Left cardiac atrium (tissue), 4 donors: ENCODE results near the gene MUC16. TPM values are rescaled to one million over a fixed set of nuclear protein-coding genes. Genes with fewer than 3 reads are reported as not detected.

Source experiments
- ATAC-seq, 2 donors: fragments of 200-7000 bp; cut with Tn5 transposase; one replicate each; pipeline ENCODE4 v1.9.1; 2020; ENCODE audit warnings: mild to moderate bottlenecking in 2 of 2, moderate library complexity in 2 of 2
- DNase-seq: peaks from one replicate; pipeline ENCODE4 v3.0.0-alpha.2; 2020
- intact Hi-C, 2 donors: fragments of 100-400 bp; cut with DNase I; formaldehyde crosslinking; loops; one replicate each; pipeline versions ENCODE4 v1.14.1 to v1.15.1; 2022 to 2023
- total RNA-seq, 2 donors: library from RNA; stranded (reverse); fragmentation: NEBNext Ultra II Directional; extraction: Animal tissue kit (Norgen Biotek cat#: 25700); gene quantifications; one replicate each; pipeline ENCODE4 v1.2.1, GENCODE V29; 2021
- donor health status: DM: no; HTN: yes; CAD: no.
- donor health status: DM: no; HTN: yes; CAD: no; lungs with severe emphysema.
- donor health status: DM: yes; HTN: yes; CAD: no.
- donor health status: Dilated cardiomyopathy.

Gene MUC16
- total RNA-seq, 2 donors from 2014 or later, result 1.3 to 1.7 TPM

DNA sequence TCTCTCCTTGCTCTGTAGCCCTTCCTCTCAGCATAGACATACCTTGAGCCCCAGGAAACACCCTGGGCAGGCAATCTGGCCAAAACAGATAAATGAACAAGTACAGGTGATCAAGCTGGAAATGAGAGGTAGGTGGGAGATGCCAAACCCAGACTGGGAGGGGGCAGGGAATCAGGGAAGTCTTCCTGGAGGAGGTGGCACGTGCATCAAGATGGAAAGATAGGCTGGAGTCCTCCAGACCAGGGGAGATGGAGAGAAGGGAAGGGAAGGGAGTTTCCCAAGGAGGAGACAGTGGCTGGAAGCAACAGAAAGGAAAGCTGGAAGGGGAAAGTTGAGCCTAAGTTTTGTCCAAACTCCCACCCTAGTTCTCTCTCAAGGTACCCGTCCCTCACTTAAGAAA, 1.7 kb upstream of the MUC16 start:
- intact Hi-C loops, result no loop called here
- no peak for DNase-seq
- ATAC-seq, result no peak

DNA sequence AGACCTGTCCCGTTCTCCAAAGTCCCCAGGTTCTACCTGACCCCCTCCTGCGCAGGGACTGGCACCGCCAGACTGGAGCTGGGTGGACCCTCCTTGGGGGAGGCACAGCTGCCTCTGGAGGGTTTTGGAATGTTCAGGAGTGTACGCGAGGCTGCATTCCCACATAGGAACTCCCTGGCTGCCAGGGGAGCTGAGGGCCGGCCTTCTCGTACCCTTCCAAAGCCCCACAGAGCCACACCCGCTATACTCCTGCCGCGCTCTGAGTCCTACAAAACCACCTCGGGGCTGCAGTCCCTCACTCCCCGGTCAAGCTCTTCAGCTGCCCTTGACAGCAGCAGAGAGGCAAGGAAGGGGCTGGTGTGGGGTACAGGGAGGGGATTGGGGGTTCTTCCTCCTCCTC, 484 bp upstream of the MUC16 start:
- no peak for DNase-seq
- peak in 1 of 2 donors; percentile 58 for ATAC-seq
- intact Hi-C loops, result no loop called here

DNA sequence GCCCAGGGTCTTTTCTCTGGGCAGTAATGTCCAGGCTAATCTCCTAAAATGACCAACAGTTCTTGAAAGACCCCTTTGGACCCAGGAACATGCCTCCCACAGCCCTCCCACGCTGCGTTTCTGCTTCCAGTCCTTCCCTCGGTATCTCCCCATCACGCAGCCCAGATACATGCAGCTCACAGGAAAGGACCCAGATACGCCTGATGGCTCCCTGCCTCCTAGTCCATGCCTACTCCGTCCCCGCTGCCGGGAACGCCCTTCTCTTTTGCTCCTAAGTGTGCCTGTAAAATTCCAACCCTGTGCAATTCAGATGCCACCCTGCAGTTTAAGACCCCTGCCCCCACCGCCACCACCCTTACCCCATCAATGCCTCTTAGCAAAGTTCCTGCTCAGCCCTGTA, 778 bp downstream of the MUC16 start:
- ATAC-seq, result peak in 1 of 2 donors; percentile 53
- intact Hi-C loops, result no loop called here
- DNase-seq, result no peak

DNA sequence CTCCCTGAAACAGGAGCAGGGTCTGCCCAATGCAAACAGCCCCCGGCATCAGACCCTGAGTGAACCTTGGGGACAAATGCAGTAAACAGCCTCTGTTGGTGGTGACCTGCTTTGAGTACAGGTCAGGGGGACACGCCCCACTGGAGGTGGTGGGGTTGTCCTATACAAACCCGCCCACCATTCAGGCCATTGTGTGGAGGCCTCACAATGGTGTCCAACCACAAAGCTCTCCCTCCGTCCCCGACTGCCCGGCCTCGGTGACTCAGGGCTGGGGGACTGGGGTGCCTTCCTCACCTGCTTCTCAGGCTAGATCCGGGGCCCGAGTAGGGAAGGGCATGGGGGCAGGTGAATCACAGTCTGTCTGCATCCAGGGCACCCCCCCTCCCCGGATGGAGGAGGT, 1.5 kb downstream of the MUC16 start:
- DNase-seq (no peak), ATAC-seq (no peak)
- intact Hi-C loops, result no loop called here

DNA sequence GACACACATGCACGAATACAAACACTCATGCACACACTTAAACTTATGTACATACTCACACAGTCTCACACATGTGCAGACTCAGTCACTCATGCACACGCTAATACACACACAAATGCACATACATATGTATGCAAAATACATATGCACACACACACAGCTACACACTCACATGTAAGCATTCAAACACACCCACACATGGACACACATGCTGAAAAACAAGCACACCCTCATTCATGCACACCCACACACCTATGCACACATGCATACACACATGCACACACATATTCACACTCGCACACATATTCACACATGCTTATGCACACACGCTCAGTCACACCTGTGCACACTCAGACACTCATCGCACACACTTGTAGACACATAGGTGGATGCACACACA, 9.3 kb downstream of the MUC16 start:
- DNase-seq (no peak), ATAC-seq (no peak)
- intact Hi-C loops, result no loop called here

DNA sequence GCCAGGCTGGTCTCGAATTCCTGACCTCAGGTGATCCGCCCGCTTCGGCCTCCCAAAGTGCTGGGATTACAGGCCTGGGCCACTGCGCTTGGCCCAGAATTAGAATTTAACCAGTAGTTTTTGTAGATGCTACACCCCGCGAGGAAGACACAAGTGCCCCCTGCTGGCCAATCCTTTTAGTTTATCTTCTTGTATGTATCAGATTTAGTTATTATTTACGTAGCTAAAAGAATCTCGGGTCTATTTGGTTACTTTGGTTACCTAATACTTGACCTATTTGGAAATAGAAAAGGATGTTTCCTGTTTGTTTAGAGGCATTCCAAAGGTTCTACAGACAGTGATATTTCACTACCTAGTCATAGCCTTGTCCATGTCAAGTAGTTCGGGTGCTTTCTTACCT, 22.0 kb downstream of the MUC16 start:
- DNase-seq (no peak), ATAC-seq (no peak)
- intact Hi-C loops, result no loop called here

DNA sequence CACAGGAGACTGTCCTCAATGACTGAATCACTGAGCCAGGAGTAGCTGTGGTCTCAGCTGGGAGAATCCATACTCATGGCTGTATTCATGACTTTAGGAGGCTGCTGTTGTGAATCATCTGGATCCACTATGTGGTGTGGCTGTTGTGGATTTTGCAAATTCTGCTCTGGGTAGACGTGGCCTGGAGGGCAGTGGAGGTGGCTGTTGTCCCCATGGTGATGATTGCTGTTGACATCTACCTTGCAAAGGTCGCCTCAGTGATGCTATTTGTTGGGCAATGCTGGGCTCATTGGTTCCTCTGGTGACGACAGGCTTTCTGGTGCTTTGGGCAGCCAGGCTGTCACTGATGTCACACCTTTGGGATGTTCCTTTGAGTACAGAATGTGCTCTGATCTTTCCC, 23.9 kb downstream of the MUC16 start:
- no peak for DNase-seq
- intact Hi-C loops, result no loop called here
- ATAC-seq, result no peak

DNA sequence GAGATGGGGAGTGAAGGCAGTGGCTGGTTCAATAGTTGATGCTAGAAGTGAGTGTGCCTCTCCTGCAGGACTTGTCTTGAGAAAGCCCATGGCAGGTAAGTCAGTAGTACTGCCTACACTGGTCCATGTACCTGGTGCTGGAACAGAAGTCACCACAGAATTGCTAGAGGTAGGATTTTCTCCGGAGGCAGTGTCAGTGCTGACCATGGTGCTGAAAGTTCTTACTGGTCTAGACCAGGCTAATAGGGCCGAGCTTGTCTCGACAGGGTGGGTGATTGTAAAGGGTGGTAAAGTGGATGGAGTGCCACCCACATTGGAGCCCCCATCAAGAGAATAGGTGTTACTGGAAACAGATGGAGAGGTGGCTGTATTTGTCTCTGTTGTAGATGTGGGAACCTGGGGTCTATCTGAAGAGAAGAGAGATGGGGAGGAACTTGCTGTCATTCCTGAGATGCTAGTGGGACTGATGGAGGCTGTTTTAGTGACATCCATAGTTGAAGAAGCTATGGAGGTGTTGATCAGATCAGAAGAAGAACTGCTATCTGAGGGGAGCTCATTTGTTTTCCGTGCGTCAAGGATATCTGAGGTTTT, 36.6 kb downstream of the MUC16 start:
- intact Hi-C loops, result no loop called here
- DNase-seq, result no peak
- ATAC-seq, result no peak

DNA sequence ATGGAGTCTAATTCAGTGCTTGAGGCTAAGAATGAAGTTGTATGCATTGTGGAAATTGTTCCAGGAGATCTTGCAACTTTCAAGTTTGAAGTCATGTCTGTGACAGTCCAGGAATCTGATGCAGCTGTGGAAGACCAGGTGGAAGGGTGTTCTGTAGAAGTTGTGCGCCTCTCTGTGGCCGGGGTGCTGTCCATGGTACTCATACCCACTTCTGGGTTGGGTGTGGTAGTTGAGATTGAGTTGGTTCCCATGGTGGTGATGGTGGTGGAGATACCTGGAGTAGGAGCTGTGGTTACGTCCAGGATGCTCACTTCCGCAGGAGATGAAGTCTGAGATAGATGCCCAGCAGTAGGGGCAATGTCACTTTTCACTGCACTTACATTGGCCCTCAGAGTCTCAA, 44.3 kb downstream of the MUC16 start:
- no peak for ATAC-seq
- no peak for DNase-seq
- intact Hi-C loops, result no loop called here

Other genes with a start within 250 kb of the MUC16 start
- 10 to 100 TPM; 13.3 to 13.5 TPM for gene ZNF558, start 178.1 kb downstream of the MUC16 start, total RNA-seq
- not detected for gene MBD3L1, start 178.0 kb downstream of the MUC16 start, total RNA-seq
- gene OR1M1, start 76.7 kb upstream of the MUC16 start, total RNA-seq, result not detected
- not detected for gene OR7G2, start 97.1 kb upstream of the MUC16 start, total RNA-seq
- gene OR7G1, start 105.4 kb upstream of the MUC16 start, total RNA-seq, result not detected
- not detected for gene OR7G3, start 116.5 kb upstream of the MUC16 start, total RNA-seq
- gene ZNF317, start 130.0 kb upstream of the MUC16 start, total RNA-seq, result 10 to 100 TPM; 11.3 to 19.1 TPM
- under 1 TPM in 1 of 2 donors, not detected in 1; 0.21 TPM for gene OR7D2, start 168.6 kb upstream of the MUC16 start, total RNA-seq
- not detected for gene OR7D4, start 209.2 kb upstream of the MUC16 start, total RNA-seq
- not detected for gene OR7E24, start 240.5 kb upstream of the MUC16 start, total RNA-seq